ENCODE measurements around the gene SYT1.

GRCh38 chr12:79252358-79253075, 387.9 kb downstream of the SYT1 start:
- TF ChIP-seq CTCF (conservative IDR thresholded peaks at IDR 0.05 in 1 of 2, IDR thresholded peaks at IDR 0.05 in 1 of 2; ENCODE audit: extremely low read depth in 1 of 2, insufficient read depth in 1 of 2, low read depth in 1 of 2, low read length in 2 of 2), result no peak
- TF ChIP-seq EZH2 (IDR thresholded peaks at IDR 0.05; ENCODE audit: borderline replicate concordance, low read length), result no peak

Measured in mammary epithelial cell (primary cell).